SH-SY5Y (cell line): Measurements from ENCODE around the gene IQCE.

ENCODE experiments used
- GATA2 ChIP-seq: IDR thresholded peaks from 2 replicates; pipeline ENCODE4 v1.6.1; 2011; ENCODE audit warnings: mild to moderate bottlenecking, low read depth, low read length
- GATA3 ChIP-seq: IDR thresholded peaks from 2 replicates; pipeline ENCODE4 v1.6.1; 2011; ENCODE audit warnings: low read depth, mild to moderate bottlenecking, low read length, moderate library complexity

DNA sequence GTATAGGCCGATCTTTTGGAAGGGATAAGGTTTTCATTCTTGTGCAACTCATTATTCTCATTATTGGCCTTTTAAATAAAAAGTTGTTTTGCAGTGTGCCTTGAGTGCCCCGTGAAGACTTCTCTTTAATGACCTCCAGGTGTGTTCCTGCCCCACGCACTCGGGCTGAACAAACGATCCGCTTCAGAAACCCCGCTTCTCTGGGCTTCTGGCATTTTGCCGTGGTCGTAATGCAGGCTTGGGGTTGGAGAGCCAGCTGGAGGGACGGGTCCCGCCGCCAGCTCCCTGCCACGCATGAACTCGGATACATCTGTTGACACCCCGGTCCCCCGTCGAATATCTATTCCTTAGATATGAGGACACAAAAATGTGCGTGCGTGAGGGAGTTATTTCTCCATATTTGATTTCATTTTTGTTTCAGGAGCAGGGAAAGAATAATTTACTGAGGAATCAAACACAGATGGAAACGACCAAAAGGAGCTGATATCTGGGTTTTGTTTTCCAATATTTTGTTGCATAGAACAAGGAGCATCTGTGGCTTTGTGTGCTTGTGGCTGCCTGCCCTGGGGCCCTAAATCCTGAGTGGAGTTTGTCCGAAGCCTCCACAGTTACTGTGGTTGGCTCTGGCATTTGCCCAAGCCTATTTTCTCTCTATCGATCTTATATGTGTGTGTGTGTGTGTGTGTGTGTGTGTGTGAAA is 56.0 kb downstream of the IQCE start:
- TF ChIP-seq GATA2 (no peak), GATA3 (no peak)
